ENCODE measurements around the gene ZNF107.
"Not testable (repeated sequence)": the region's sequence is repeated elsewhere in the genome, so short reads cannot be mapped to it uniquely, and the experiment has no call there.

The ZNF107 gene

DNA sequence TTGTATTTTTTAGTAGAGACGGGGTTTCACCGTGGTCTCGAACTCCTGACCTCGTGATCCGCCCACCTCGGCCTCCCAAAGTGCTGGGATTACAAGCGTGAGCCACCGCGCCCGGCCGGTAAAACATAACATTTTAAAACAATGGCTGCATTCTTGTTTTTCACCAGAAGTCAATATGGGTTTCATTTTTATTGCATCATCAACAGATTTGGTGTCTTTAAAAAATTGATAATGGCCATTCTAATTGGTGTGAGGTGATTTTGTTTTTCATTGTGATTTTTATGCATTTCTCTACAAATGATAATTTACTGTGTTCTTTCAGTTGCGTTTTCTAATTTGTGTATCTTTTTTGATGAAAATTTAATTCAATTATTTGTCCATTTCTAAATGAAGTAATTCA is 31.9 kb downstream of the ZNF107 start:
- not testable (repeated sequence) for ATAC-seq (replicated peaks; ENCODE audit: extremely low read depth, poor library complexity, severe bottlenecking); DNase-seq (ENCODE audit: low spot score in 2 of 2); H3K4me1 Mint-ChIP-seq; H3K27ac Mint-ChIP-seq (ENCODE audit: low read depth); H3K27me3 Mint-ChIP-seq; H3K9me3 Mint-ChIP-seq; H3K4me3 Mint-ChIP-seq
- H3K36me3 Mint-ChIP-seq (ENCODE audit: insufficient read depth): peaks cover 36% of the 10 kb centered on the region

DNA sequence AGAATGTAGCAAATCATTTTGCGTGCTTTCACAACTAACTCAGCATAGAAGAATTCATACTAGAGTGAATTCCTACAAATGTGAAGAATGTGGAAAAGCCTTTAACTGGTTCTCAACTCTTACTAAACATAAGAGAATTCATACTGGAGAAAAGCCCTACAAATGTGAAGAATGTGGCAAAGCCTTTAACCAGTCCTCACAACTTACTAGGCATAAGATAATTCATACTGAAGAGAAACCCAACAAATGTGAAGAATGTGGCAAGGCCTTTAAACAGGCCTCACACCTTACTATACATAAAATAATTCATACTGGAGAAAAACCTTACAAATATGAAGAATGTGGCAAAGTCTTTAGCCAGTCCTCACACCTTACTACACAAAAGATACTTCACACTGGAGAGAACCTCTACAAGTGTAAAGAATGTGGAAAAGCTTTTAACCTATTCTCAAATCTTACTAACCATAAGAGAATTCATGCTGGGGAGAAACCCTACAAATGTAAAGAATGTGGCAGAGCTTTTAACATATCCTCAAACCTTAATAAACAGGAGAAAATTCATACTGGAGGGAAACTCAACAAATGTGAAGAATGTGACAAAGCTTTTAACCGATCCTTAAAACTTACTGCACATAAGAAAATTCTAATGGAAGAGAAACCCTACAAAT is 40.8 kb downstream of the ZNF107 start:
- ATAC-seq (replicated peaks; ENCODE audit: extremely low read depth, poor library complexity, severe bottlenecking): no peak
- Mint-ChIP-seq H3K9me3 (peaks cover 13% of the 10 kb centered on the region), H3K27me3 (no peaks in the 10 kb centered on the region), H3K4me3 (no peak overlapping the region), H3K27ac (ENCODE audit: low read depth) (no peak overlapping the region), H3K4me1 (no peaks in the 10 kb centered on the region), H3K36me3 (ENCODE audit: insufficient read depth) (peaks cover 11% of the 10 kb centered on the region)
- no peak for DNase-seq (ENCODE audit: low spot score in 2 of 2)

DNA sequence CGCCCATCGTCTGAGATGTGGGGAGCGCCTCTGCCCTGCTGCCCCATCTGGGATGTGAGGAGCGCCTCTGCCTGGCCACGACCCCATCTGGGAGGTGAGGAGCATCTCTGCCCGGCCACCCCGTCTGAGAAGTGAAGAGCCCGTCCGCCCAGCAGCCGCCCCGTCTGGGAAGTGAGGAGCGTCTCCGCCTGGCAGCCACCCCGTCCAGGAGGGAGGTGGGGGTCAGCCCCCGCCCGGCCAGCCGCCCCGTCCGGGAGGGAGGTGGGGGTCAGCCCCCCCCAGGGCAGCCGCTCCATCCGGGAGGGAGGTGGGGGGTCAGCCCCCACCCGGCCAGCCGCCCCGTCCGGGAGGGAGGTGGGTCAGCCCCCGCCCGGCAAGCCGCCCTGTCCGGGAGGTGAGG is 52.0 kb downstream of the ZNF107 start:
- not testable (repeated sequence) for H3K27me3 Mint-ChIP-seq; DNase-seq (ENCODE audit: low spot score in 2 of 2); H3K4me1 Mint-ChIP-seq

DNA sequence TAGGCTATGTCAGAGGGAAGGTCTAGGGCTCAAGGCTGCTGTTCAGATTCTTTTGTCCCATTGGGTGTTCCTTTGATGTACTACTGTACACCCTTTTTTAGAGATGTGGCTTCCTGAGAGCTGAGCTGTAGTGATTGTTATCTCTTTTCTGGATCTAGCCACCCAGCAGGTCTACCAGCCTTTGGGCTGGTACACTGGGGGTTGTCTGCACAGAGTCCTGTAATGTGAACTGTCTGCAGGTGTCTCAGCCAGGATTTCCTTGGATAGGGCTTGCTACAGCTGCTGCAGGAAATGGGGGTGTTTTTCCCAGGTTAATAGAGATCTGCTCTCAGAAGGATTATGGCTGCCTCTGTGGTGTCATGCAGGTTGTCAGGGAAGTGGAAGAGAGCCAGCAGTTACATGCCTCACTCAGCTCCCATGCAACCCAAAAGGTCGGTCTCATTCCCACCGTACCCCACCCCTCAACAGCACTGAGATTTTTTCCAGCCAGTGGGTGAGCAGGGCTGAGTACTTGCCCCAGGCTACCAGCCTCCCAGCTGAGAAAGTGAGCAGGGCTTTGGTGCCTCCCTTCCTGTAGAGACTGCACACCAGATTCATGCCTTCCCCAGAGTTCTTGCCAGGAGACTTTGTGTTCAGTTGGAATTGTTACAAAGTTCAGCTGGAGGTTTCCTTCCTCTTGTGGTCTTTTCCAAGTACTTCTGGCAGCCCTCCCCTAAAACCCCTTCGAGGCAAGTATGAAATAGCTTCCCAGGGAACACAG is 63.3 kb downstream of the ZNF107 start:
- no peak for DNase-seq (ENCODE audit: low spot score in 2 of 2)
- no peak overlapping the region for H3K4me3 Mint-ChIP-seq
- H3K9me3 Mint-ChIP-seq: peaks cover 29% of the 10 kb centered on the region
- H3K27me3 Mint-ChIP-seq: no peaks in the 10 kb centered on the region
- ATAC-seq (replicated peaks; ENCODE audit: extremely low read depth, poor library complexity, severe bottlenecking): no peak
- no peaks in the 10 kb centered on the region for H3K4me1 Mint-ChIP-seq
- no peaks in the 10 kb centered on the region for H3K36me3 Mint-ChIP-seq (ENCODE audit: insufficient read depth)
- H3K27ac Mint-ChIP-seq (ENCODE audit: low read depth): no peak overlapping the region

More for the DNA sequence above, 52.0 kb downstream of the ZNF107 start:
- not testable (repeated sequence) for H3K27ac Mint-ChIP-seq (ENCODE audit: low read depth); H3K9me3 Mint-ChIP-seq; ATAC-seq (replicated peaks; ENCODE audit: extremely low read depth, poor library complexity, severe bottlenecking); H3K36me3 Mint-ChIP-seq (ENCODE audit: insufficient read depth); H3K4me3 Mint-ChIP-seq

DNA sequence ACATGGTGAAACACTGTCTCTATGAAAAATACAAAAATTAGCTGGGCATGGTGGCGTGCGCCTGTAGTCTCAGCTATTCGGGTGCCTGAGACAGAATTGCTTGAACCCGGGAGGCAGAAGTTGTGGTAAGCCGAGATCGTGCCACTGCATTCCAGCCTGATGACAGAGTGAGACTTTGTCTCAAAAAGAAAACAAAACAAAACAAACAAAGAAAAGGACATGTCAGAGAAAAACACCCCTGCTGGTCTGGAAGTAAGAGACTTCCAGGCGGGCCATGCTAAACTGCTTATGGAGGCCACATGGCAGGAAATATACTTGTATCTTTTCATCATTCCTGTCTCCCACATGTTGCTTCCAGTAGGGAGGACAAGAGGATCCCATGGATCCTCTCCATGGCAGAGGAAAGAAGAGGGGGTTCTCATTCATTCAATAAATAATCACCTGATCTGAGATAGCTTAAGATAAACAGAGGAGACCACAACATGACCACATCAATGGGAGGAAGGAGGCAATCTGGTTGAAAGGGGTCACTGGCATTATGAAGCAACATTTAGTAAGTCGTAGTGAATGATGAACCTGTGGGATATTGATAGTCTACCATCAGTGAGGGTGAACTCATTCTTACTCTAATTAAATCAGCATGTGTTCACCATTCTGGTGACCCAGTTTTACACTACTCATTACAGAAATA is 67.8 kb downstream of the ZNF107 start:
- H3K4me3 Mint-ChIP-seq: no peak overlapping the region
- DNase-seq (ENCODE audit: low spot score in 2 of 2) (no peak), ATAC-seq (replicated peaks; ENCODE audit: extremely low read depth, poor library complexity, severe bottlenecking) (no peak)
- H3K27me3 Mint-ChIP-seq: no peaks in the 10 kb centered on the region
- no peaks in the 10 kb centered on the region for H3K36me3 Mint-ChIP-seq (ENCODE audit: insufficient read depth)
- H3K9me3 Mint-ChIP-seq: peaks cover 3% of the 10 kb centered on the region
- H3K27ac Mint-ChIP-seq (ENCODE audit: low read depth): no peak overlapping the region
- no peaks in the 10 kb centered on the region for H3K4me1 Mint-ChIP-seq

DNA sequence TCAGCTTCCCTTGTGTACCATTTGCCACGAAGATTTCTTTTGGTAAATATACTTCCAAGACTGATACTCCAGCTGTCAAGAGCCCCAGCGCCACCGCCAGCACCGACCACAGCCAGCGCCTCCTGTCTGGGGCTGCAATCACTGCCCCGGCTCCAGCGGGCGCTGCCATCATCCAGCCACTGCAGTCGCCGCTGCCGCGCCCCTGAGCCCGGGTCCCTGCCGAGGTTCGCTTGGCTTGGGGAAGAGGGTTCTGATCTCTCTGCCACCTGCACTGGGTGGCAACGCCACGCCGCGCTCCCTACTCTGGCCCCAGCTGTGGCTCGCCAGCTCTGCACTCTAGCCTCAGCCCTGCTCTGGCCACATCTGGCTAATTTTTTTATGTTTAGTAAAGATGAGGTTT is 70.6 kb downstream of the ZNF107 start:
- no peak overlapping the region for H3K4me3 Mint-ChIP-seq
- ATAC-seq (replicated peaks; ENCODE audit: extremely low read depth, poor library complexity, severe bottlenecking) (no peak), DNase-seq (ENCODE audit: low spot score in 2 of 2) (no peak)
- H3K27me3 Mint-ChIP-seq: no peaks in the 10 kb centered on the region
- H3K27ac Mint-ChIP-seq (ENCODE audit: low read depth): no peak overlapping the region
- no peaks in the 10 kb centered on the region for H3K4me1 Mint-ChIP-seq
- no peaks in the 10 kb centered on the region for H3K36me3 Mint-ChIP-seq (ENCODE audit: insufficient read depth)
- H3K9me3 Mint-ChIP-seq: no peaks in the 10 kb centered on the region

DNA sequence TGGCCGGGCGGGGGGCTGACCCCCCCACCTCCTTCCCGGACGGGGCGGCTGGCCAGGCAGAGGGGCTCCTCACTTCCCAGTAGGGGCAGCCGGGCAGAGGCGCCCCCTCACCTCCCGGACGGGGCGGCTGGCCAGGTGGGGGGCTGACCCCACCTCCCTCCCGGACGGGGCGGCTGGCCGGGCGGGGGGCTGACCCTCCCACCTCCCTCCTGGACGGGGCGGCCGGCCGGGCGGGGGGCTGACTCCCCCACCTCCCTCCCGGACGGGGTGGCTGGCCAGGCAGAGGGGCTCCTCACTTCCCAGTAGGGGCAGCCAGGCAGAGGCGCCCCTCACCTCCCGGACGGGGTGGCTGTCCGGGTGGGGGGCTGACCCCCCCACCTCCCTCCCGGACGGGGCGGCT is 72.5 kb downstream of the ZNF107 start:
- not testable (repeated sequence) for H3K36me3 Mint-ChIP-seq (ENCODE audit: insufficient read depth); H3K4me1 Mint-ChIP-seq; ATAC-seq (replicated peaks; ENCODE audit: extremely low read depth, poor library complexity, severe bottlenecking); H3K27me3 Mint-ChIP-seq; DNase-seq (ENCODE audit: low spot score in 2 of 2); H3K9me3 Mint-ChIP-seq; H3K27ac Mint-ChIP-seq (ENCODE audit: low read depth); H3K4me3 Mint-ChIP-seq

DNA sequence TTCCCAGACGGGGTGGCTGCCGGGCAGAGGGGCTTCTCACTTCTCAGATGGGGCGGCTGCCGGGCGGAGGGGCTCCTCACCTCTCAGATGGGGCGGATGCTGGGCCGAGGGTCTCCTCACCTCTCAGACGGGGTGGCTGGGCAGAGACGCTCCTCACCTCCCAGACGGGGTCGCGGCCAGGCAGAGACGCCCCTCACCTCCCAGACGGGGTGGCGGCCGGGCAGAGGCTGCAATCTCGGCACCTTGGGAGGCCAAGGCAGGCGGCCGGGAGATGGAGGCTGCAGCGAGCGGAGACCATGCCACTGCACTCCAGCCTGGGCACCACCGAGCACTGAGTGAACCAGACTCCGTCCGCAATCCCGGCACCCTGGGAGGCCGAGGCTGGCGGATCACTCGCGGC is 73.0 kb downstream of the ZNF107 start:
- not testable (repeated sequence) for H3K9me3 Mint-ChIP-seq; H3K27me3 Mint-ChIP-seq; H3K27ac Mint-ChIP-seq (ENCODE audit: low read depth); ATAC-seq (replicated peaks; ENCODE audit: extremely low read depth, poor library complexity, severe bottlenecking); H3K36me3 Mint-ChIP-seq (ENCODE audit: insufficient read depth); DNase-seq (ENCODE audit: low spot score in 2 of 2); H3K4me3 Mint-ChIP-seq; H3K4me1 Mint-ChIP-seq

DNA sequence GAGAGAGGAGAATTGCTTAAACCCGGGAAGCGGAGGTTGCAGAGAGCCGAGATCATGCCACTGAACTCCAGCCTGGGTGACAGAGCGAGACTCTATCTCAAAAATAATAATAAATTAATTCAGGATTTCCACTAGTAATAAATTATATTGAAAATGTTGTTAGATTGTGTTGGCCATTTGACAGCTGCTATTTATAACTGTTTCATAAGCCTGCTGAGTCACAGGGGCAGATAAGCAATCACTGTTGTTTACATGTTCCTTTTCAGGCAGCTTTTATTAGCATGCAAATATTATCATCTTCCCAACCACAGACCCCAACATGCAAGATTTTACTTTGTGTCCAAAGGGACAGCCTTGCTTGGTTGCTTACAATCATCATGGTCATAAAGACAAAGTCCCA is 78.7 kb downstream of the ZNF107 start:
- no peaks in the 10 kb centered on the region for H3K27me3 Mint-ChIP-seq

DNA sequence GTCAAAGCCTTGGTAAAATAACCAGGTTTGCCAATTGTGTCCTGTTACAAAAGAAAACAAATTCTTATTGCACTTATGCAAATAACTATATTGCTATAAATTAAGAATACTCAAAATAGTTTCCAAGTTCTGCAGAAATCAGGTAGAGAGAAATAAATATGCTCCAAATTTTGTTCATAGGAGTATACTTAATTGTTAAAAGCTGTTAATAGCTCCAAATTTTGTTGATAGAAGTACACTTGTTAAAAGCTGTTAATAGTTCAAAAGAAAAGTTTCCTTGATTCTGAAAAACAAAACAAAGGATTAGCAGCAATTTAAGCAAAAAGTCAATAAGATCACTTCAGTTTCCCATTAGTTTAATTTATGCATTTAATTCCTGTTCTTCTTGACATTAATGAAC is 81.9 kb downstream of the ZNF107 start:
- no peak for ATAC-seq (replicated peaks; ENCODE audit: extremely low read depth, poor library complexity, severe bottlenecking)
- no peaks in the 10 kb centered on the region for H3K4me1 Mint-ChIP-seq
- DNase-seq (ENCODE audit: low spot score in 2 of 2): no peak
- no peaks in the 10 kb centered on the region for H3K36me3 Mint-ChIP-seq (ENCODE audit: insufficient read depth)
- H3K4me3 Mint-ChIP-seq: no peak overlapping the region
- H3K27ac Mint-ChIP-seq (ENCODE audit: low read depth): no peak overlapping the region
- H3K27me3 Mint-ChIP-seq: no peaks in the 10 kb centered on the region
- H3K9me3 Mint-ChIP-seq: peaks cover 5% of the 10 kb centered on the region

More for the DNA sequence above, 78.7 kb downstream of the ZNF107 start:
- no peak for ATAC-seq (replicated peaks; ENCODE audit: extremely low read depth, poor library complexity, severe bottlenecking)
- H3K27ac Mint-ChIP-seq (ENCODE audit: low read depth): no peak overlapping the region
- DNase-seq (ENCODE audit: low spot score in 2 of 2): no peak
- H3K36me3 Mint-ChIP-seq (ENCODE audit: insufficient read depth): no peaks in the 10 kb centered on the region
- peaks cover 5% of the 10 kb centered on the region for H3K9me3 Mint-ChIP-seq
- H3K4me3 Mint-ChIP-seq: no peak overlapping the region
- H3K4me1 Mint-ChIP-seq: no peaks in the 10 kb centered on the region

DNA sequence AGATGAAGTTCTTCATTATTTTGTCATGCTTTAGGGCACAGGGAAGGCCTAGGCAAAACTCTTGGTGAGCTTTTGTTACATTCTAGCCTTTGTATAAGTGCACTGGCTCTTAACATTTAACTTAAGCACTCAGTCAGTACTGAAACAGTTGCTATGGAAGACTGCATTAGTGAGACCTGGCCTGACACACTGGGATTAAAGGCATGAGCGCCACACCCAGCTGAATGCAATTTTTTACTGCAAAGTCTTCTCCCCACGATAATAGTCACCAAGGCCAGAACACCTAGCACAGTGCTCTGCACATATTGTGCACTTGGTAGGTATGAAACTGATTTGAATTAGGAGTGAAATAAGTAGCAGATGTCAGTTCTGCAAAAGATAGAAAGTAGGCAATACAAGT is 87.1 kb downstream of the ZNF107 start:
- Mint-ChIP-seq H3K9me3 (no peaks in the 10 kb centered on the region), H3K27ac (ENCODE audit: low read depth) (no peak overlapping the region), H3K4me3 (no peak overlapping the region), H3K4me1 (no peaks in the 10 kb centered on the region), H3K27me3 (no peaks in the 10 kb centered on the region), H3K36me3 (ENCODE audit: insufficient read depth) (no peaks in the 10 kb centered on the region)
- DNase-seq (ENCODE audit: low spot score in 2 of 2): no peak
- ATAC-seq (replicated peaks; ENCODE audit: extremely low read depth, poor library complexity, severe bottlenecking): no peak

DNA sequence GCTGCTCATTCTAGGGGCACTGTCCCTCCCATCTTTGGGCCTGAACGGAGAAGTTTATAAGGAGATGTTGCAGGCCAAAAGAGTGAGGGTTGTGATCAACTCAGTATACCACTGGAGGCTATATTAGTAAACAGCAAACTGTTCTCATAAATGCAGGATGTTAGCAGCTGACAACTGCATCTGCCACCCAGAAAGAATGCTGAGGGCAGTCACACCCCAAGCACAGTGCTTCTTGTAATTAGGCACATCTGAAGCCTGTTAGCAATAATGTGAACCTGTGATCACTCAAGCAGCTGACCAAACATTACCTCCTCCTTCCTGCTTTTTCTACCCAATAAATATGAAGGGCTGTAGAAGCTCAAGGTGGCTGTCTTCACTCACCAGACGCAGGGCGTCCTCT is 89.9 kb downstream of the ZNF107 start:
- H3K4me1 Mint-ChIP-seq: no peaks in the 10 kb centered on the region
- ATAC-seq (replicated peaks; ENCODE audit: extremely low read depth, poor library complexity, severe bottlenecking): no peak
- H3K4me3 Mint-ChIP-seq: no peak overlapping the region
- no peak overlapping the region for H3K27ac Mint-ChIP-seq (ENCODE audit: low read depth)
- H3K36me3 Mint-ChIP-seq (ENCODE audit: insufficient read depth): no peaks in the 10 kb centered on the region
- H3K9me3 Mint-ChIP-seq: no peaks in the 10 kb centered on the region
- no peak for DNase-seq (ENCODE audit: low spot score in 2 of 2)
- no peaks in the 10 kb centered on the region for H3K27me3 Mint-ChIP-seq

DNA sequence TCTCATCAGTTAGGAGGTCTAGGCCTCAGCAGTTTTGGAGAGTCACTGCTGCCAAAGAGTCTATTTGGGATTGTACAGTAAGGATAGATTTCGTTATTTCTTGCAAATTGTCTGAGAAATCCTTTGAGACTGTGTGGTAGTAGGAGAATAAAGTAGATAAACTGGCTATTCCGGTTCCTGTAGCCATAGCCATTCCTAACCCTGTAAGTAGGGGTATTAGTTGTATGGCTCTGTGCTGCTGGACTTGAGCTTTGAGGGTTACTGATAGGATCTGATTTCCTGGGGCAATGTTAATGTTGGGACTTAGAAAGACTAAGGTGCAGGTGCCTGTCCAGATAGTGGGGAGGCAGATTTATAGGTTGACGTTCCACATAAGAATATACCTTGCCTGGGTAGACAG is 92.2 kb downstream of the ZNF107 start:
- Mint-ChIP-seq H3K4me3 (no peak overlapping the region), H3K36me3 (ENCODE audit: insufficient read depth) (no peaks in the 10 kb centered on the region), H3K27me3 (no peaks in the 10 kb centered on the region), H3K4me1 (no peaks in the 10 kb centered on the region), H3K27ac (ENCODE audit: low read depth) (no peak overlapping the region), H3K9me3 (no peaks in the 10 kb centered on the region)
- no peak for DNase-seq (ENCODE audit: low spot score in 2 of 2)
- no peak for ATAC-seq (replicated peaks; ENCODE audit: extremely low read depth, poor library complexity, severe bottlenecking)
